HepG2 (cell line): Measurements from ENCODE around the gene SURF6. TPM values are rescaled to one million over a fixed set of nuclear protein-coding genes. Genes with fewer than 3 reads are reported as not detected.

ENCODE experiments used
- ATAC-seq: fragments of 200-7000 bp; cut with Tn5 transposase; 3 replicates; pipeline ENCODE4 v1.9.1; 2020; ENCODE audit warnings: mild to moderate bottlenecking, moderate library complexity
- BruUV-seq: library from RNA; stranded (reverse); fragments of 400-500 nt; replicated peaks from 2 replicates; lab custom pipeline; 2021; lab: Mats Ljungman, UMichigan
- CTCF ChIA-PET: fragments of 300-600 bp; formaldehyde crosslinking; extraction: SDS; loops from one replicate; lab custom pipeline; 2021; ENCODE audit warnings: low total read pairs, inconsistent platforms, low intra/inter-chr PET ratio; lab: Yijun Ruan, JAX
- POLR2A ChIA-PET: fragments of 350-600 bp; sonication (Branson Sonifier 250); formaldehyde crosslinking; loops from one replicate; lab custom pipeline; 2020; ENCODE audit warnings: antibody characterized with exemption, inconsistent platforms; lab: Yijun Ruan, JAX
- DNase-seq: peaks from one replicate; pipeline ENCODE4 v3.0.0-alpha.2; 2015; ENCODE audit warnings: low spot score
- FAIRE-seq: peaks from 3 replicates; lab custom pipeline; 2011; peaks lifted over from hg19 to GRCh38; lab: Jason Lieb, UNC
- H2AFZ ChIP-seq: one replicate; pipeline ENCODE4 v1.6.1; 2011; ENCODE audit warnings: low read length, inconsistent platforms
- H3K27ac ChIP-seq: fragments of 300-600 bp; 3 replicates; pipeline ENCODE4 v1.8.0; 2011; ENCODE audit warnings: mixed run types, mild to moderate bottlenecking, mixed read lengths, low read length, inconsistent platforms; ENCODE audit not compliant: insufficient read depth; ENCODE audit errors: extremely low read length
- H3K27me3 ChIP-seq, 2 experiments: fragments of 200-600 bp in 1 of 2; 2 replicates in 1 of 2; 3 replicates in 1 of 2; pipeline versions ENCODE4 v1.6.0 to v1.8.0; 2011; ENCODE audit warnings: low read length in 2 of 2, mild to moderate bottlenecking in 2 of 2, moderate library complexity in 2 of 2, inconsistent platforms in 1 of 2; ENCODE audit not compliant: insufficient read depth in 2 of 2, control insufficient read depth in 1 of 2
- H3K36me3 ChIP-seq, 2 experiments: fragments of 200-600 bp in 1 of 2; replicated peaks in 1 of 2; 2 replicates in 1 of 2; 3 replicates in 1 of 2; pipeline versions ENCODE4 v1.5.1 to v1.8.0; 2011; ENCODE audit warnings: low read length in 2 of 2, inconsistent platforms in 1 of 2; ENCODE audit not compliant: insufficient read depth in 2 of 2, control insufficient read depth in 1 of 2
- H3K4me1 ChIP-seq: 2 replicates; pipeline ENCODE4 v1.5.1; 2012; ENCODE audit warnings: low read length, inconsistent platforms; ENCODE audit not compliant: insufficient read depth
- H3K4me2 ChIP-seq: 2 replicates; pipeline ENCODE4 v1.6.0; 2011; ENCODE audit warnings: low read depth, low read length, inconsistent platforms
- H3K4me3 ChIP-seq, 3 experiments: fragments of 200-600 bp in 1 of 3; sonication (generic), shearing (Covaris generic) in 1 of 3; replicated peaks in 1 of 3; 2 replicates each; pipeline ENCODE4 v1.5.1; 2011 to 2016; ENCODE audit warnings: low read length in 3 of 3, inconsistent platforms in 2 of 3, low read depth in 2 of 3, mild to moderate bottlenecking in 2 of 3, control low read depth in 1 of 3, mixed read lengths in 1 of 3; ENCODE audit not compliant: insufficient read depth in 1 of 3
- H3K79me2 ChIP-seq: one replicate; pipeline ENCODE4 v1.6.1; 2011; ENCODE audit warnings: low read length, inconsistent platforms; ENCODE audit not compliant: insufficient read depth
- H3K9ac ChIP-seq: 2 replicates; pipeline ENCODE4 v1.6.0; 2011; ENCODE audit warnings: mild to moderate bottlenecking, low read depth, low read length, inconsistent platforms; ENCODE audit not compliant: insufficient read depth
- H3K9me3 ChIP-seq: 2 replicates; pipeline ENCODE4 v1.5.1; 2012; ENCODE audit warnings: mild to moderate bottlenecking, low read length
- H4K20me1 ChIP-seq: 2 replicates; pipeline ENCODE4 v1.6.0; 2011; ENCODE audit warnings: inconsistent platforms, mild to moderate bottlenecking, low read length, moderate library complexity; ENCODE audit not compliant: insufficient read depth
- FOXK1 ChIP-seq: sonication (generic); formaldehyde crosslinking; IDR thresholded peaks from 2 replicates; pipeline ENCODE4 v1.4.0; 2020; ENCODE audit warnings: low read depth, missing genetic modification reagents, borderline replicate concordance
- MEIS2 ChIP-seq: sonication (generic); formaldehyde crosslinking; IDR thresholded peaks from 2 replicates; pipeline ENCODE4 v1.9.0; 2021; ENCODE audit warnings: mild to moderate bottlenecking, missing genetic modification reagents
- PAX8 ChIP-seq: sonication (generic); formaldehyde crosslinking; IDR thresholded peaks from 2 replicates; pipeline ENCODE4 v1.8.0; 2022; ENCODE audit warnings: mild to moderate bottlenecking, missing genetic modification reagents, borderline replicate concordance
- POLR2AphosphoS2 ChIP-seq: IDR thresholded peaks from 2 replicates; pipeline ENCODE4 v1.6.1; 2011; ENCODE audit warnings: low read depth, low read length, improper control_type of control experiment
- TBL1XR1 ChIP-seq: fragments of 150-350 bp; IDR thresholded peaks from 2 replicates; pipeline ENCODE4 v1.6.1; 2014; ENCODE audit warnings: borderline replicate concordance, low read length; ENCODE audit not compliant: partially characterized antibody
- ZNF816 ChIP-seq: sonication (generic); formaldehyde crosslinking; IDR thresholded peaks from 2 replicates; pipeline ENCODE4 v1.8.0; 2022; ENCODE audit warnings: missing genetic modification reagents, mild to moderate bottlenecking, borderline replicate concordance
- WGBS: methylation state at CpG from one replicate; pipeline ENCODE4 v1.1.6; 2017; ENCODE audit warnings: low lambda C conversion rate; 5-methylcytosine and 5-hydroxymethylcytosine counted together
- in situ Hi-C: cut with HindIII; loops from 2 replicates; pipeline ENCODE4 v1.10.0; 2017; ENCODE audit warnings: low pct_unique_long_range_greater_than_20kb; ENCODE audit not compliant: extremely low pct_ligation_motif_present
- intact Hi-C: fragments of 100-400 bp; cut with micrococcal nuclease; formaldehyde crosslinking; loops from one replicate; pipeline ENCODE4 v1.10.0; 2022; ENCODE audit not compliant: unreplicated experiment
- polyA plus RNA-seq, 8 experiments: library from polyadenylated mRNA; depleted of rRNA in 3 of 8; stranded (reverse) in 7 of 8; unstranded in 1 of 8; fragments of >200 nt; fragmentation: Illumina TruSeq in 4 of 8; extraction: Trizol in 4 of 8; gene quantifications; 2 replicates each; pipeline versions ENCODE4 v1.2.1 to v1.2.3, GENCODE V29; 2011 to 2016; ENCODE audit warnings: low read depth in 4 of 8, missing spikeins in 1 of 8, mixed read lengths in 1 of 8; ENCODE audit not compliant: insufficient read depth in 1 of 8
- total RNA-seq, 5 experiments: library from RNA; depleted of rRNA; stranded (reverse); fragments of >200 nt; fragmentation: Illumina TruSeq; extraction: Trizol; gene quantifications; 2 replicates each; pipeline ENCODE4 v1.2.3, GENCODE V29; 2016; ENCODE audit warnings: low read depth in 1 of 5
- TF ChIP-seq, protein P1 (sequence below): sonication (generic); formaldehyde crosslinking; IDR thresholded peaks from 2 replicates; pipeline ENCODE4 v1.4.0; 2020; ENCODE audit warnings: missing genetic modification reagents
- TF ChIP-seq, protein P2 (sequence below): sonication (generic); formaldehyde crosslinking; IDR thresholded peaks from 2 replicates; pipeline ENCODE4 v1.8.1; 2023; ENCODE audit warnings: mild to moderate bottlenecking, inconsistent platforms, moderate library complexity, missing genetic modification reagents, borderline replicate concordance
- TF ChIP-seq, protein P3 (sequence below): sonication (generic); formaldehyde crosslinking; IDR thresholded peaks from 2 replicates; pipeline ENCODE4 v1.5.0; 2020; ENCODE audit warnings: missing genetic modification reagents
- TF ChIP-seq, protein P4 (sequence below): sonication (generic); formaldehyde crosslinking; conservative IDR thresholded peaks from 2 replicates; pipeline ENCODE4 v1.4.0; 2020; ENCODE audit warnings: missing genetic modification reagents

The SURF6 gene
- total and polyA plus RNA-seq, 2 of the 13 experiments (the other 11 are each of a cell fraction or from before 2014, with no cell fraction given), result 5.9 to 14.7 TPM

DNA sequence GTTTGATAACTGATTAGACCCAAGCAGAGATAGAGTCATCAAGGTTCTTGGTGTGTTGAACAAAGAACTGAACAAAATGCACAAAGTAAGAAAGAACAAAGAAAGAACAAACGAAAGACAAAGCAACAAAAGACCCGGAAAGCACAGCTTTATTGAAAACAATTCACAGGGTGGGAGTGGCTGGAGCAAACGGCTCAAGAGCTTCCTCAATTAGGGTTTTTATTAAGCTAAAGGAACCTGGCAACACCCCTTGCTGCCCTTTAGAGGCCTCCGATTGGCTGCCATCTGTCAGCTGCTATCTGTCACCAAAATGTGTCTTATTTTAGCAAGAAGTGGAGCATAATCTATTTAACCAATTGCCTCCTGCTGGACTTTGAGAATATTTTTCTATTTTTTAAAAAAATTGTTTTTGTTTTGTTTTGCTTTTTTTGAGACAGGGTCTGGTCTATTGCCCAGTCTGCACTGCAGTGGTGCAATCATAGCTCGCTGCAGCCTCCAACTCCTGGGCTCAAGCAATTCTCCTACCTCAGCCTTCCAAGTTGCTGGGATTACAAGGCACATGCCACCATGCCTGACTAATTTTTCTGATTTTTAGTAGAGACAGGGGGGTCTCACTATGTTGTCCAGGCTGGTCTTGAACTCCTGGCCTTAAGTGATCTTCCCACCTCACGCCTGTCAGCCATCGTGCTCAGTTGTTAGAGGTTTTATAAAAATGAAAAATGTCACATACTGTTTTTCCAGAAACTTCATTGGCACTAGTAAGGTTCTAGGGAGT lies 53.3 kb downstream of the SURF6 start:
- ATAC-seq (no peak), DNase-seq (no peak), FAIRE-seq (no peak)
- in situ Hi-C loops, result no loop called here
- peaks cover 2 to 25% of the 10 kb centered on the region in 2 experiments; a peak in 3 of 5 replicates for H3K27me3 ChIP-seq
- H3K36me3 ChIP-seq, result no peaks in the 10 kb centered on the region
- no peak overlapping the region for H3K27ac ChIP-seq
- H3K79me2 ChIP-seq, result no peaks in the 10 kb centered on the region
- POLR2A ChIA-PET, result no interaction called here
- H3K9ac ChIP-seq, result no peak overlapping the region
- CTCF ChIA-PET, result no interaction called here
- no TSS peak for BruUV-seq
- 64% methylated on average over 7 of the region's 7 CpGs for WGBS
- intact Hi-C loops, result no loop called here
- no peak overlapping the region for H3K4me2 ChIP-seq
- no peak for TF ChIP-seq FOXK1
- H3K9me3 ChIP-seq, result no peaks in the 10 kb centered on the region
- no peaks in the 10 kb centered on the region for H4K20me1 ChIP-seq
- H2AFZ ChIP-seq, result no peak overlapping the region
- peaks cover 29% of the 10 kb centered on the region for H3K4me1 ChIP-seq
- no peak overlapping the region for H3K4me3 ChIP-seq

DNA sequence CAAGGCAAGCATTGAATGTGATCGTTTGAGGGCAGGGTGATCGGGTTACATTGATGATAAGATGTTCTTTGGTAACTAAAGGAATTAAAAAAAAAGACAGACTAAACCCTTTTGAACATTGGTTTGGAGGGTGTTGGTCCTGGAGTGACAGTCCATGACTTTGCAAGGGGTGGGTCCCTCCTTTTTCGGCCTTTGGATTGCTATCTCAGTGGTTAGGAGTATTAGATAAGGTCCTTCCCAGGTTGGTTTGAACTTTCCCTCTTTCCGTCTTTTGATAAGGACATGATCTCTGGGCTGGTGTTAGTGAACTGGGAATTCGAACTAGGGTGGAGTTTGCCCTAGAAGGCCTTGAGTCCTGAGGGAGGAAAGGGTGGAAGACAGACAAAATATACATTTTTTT lies 55.6 kb downstream of the SURF6 start:
- H3K4me2 ChIP-seq, result no peak overlapping the region
- H3K27me3 ChIP-seq, result peaks cover 2 to 29% of the 10 kb centered on the region in 2 experiments; a peak in 3 of 5 replicates
- in situ Hi-C loops, result no loop called here
- H3K9me3 ChIP-seq, result no peaks in the 10 kb centered on the region
- ATAC-seq (no peak), DNase-seq (no peak), FAIRE-seq (no peak)
- H3K9ac ChIP-seq, result no peak overlapping the region
- H3K79me2 ChIP-seq, result no peaks in the 10 kb centered on the region
- peaks cover 29% of the 10 kb centered on the region for H3K4me1 ChIP-seq
- intact Hi-C loops, result no loop called here
- no peak overlapping the region for H2AFZ ChIP-seq
- BruUV-seq, result no TSS peak
- no peaks in the 10 kb centered on the region for H4K20me1 ChIP-seq
- POLR2A ChIA-PET, result no interaction called here
- H3K27ac ChIP-seq, result no peak overlapping the region
- H3K4me3 ChIP-seq, result no peak overlapping the region
- 1% methylated on average over 5 of the region's 5 CpGs for WGBS
- no peaks in the 10 kb centered on the region for H3K36me3 ChIP-seq
- CTCF ChIA-PET, result no interaction called here
- no peak for TF ChIP-seq TBL1XR1
- no peak for TF ChIP-seq MEIS2
- TF ChIP-seq ZNF816, result no peak
- TF ChIP-seq, protein P1, sequence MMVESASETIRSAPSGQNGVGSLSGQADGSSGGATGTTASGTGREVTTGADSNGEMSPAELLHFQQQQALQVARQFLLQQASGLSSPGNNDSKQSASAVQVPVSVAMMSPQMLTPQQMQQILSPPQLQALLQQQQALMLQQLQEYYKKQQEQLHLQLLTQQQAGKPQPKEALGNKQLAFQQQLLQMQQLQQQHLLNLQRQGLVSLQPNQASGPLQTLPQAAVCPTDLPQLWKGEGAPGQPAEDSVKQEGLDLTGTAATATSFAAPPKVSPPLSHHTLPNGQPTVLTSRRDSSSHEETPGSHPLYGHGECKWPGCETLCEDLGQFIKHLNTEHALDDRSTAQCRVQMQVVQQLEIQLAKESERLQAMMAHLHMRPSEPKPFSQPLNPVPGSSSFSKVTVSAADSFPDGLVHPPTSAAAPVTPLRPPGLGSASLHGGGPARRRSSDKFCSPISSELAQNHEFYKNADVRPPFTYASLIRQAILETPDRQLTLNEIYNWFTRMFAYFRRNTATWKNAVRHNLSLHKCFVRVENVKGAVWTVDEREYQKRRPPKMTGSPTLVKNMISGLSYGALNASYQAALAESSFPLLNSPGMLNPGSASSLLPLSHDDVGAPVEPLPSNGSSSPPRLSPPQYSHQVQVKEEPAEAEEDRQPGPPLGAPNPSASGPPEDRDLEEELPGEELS (CRISPR knock-in tag), result no peak
- TF ChIP-seq, protein P2, sequence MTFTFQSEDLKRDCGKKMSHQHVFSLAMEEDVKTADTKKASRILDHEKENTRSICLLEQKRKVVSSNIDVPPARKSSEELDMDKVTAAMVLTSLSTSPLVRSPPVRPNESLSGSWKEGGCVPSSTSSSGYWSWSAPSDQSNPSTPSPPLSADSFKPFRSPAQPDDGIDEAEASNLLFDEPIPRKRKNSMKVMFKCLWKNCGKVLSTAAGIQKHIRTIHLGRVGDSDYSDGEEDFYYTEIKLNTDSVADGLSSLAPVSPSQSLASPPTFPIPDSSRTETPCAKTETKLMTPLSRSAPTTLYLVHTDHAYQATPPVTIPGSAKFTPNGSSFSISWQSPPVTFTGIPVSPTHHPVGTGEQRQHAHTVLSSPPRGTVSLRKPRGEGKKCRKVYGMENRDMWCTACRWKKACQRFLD (CRISPR knock-in tag), result no peak
- TF ChIP-seq, protein P3, sequence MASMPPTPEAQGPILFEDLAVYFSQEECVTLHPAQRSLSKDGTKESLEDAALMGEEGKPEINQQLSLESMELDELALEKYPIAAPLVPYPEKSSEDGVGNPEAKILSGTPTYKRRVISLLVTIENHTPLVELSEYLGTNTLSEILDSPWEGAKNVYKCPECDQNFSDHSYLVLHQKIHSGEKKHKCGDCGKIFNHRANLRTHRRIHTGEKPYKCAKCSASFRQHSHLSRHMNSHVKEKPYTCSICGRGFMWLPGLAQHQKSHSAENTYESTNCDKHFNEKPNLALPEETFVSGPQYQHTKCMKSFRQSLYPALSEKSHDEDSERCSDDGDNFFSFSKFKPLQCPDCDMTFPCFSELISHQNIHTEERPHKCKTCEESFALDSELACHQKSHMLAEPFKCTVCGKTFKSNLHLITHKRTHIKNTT (CRISPR knock-in tag), result no peak
- TF ChIP-seq PAX8 (CRISPR knock-in tag), result no peak
- TF ChIP-seq POLR2AphosphoS2, result no peak
- TF ChIP-seq, protein P4, sequence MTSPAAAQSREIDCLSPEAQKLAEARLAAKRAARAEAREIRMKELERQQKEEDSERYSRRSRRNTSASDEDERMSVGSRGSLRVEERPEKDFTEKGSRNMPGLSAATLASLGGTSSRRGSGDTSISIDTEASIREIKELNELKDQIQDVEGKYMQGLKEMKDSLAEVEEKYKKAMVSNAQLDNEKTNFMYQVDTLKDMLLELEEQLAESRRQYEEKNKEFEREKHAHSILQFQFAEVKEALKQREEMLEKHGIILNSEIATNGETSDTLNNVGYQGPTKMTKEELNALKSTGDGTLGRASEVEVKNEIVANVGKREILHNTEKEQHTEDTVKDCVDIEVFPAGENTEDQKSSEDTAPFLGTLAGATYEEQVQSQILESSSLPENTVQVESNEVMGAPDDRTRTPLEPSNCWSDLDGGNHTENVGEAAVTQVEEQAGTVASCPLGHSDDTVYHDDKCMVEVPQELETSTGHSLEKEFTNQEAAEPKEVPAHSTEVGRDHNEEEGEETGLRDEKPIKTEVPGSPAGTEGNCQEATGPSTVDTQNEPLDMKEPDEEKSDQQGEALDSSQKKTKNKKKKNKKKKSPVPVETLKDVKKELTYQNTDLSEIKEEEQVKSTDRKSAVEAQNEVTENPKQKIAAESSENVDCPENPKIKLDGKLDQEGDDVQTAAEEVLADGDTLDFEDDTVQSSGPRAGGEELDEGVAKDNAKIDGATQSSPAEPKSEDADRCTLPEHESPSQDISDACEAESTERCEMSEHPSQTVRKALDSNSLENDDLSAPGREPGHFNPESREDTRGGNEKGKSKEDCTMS (CRISPR knock-in tag), result no peak
